Loucy (cell line): ENCODE measurements around the gene TMEM132A.
"Not testable (repeated sequence)": the region's sequence is repeated elsewhere in the genome, so short reads cannot be mapped to it uniquely, and the experiment has no call there.

ENCODE experiments used
- H2AFZ ChIP-seq: fragments of 200-600 bp; sonication (generic); 2 replicates; pipeline ENCODE4 v1.6.0; 2016; ENCODE audit warnings: antibody characterized with exemption, mild to moderate bottlenecking, low read length, moderate library complexity
- H3F3A ChIP-seq: fragments of 200-600 bp; 2 replicates; pipeline ENCODE4 v1.6.0; 2016; ENCODE audit warnings: antibody characterized with exemption, low read depth, mild to moderate bottlenecking
- H3K27me3 ChIP-seq: fragments of 200-600 bp; sonication (generic); 2 replicates; pipeline ENCODE4 v1.6.1; 2014; ENCODE audit warnings: low read length, mild to moderate bottlenecking; ENCODE audit not compliant: insufficient read depth, poor library complexity, severe bottlenecking
- H3K36me3 ChIP-seq: fragments of 200-600 bp; sonication (generic); 2 replicates; pipeline ENCODE4 v1.6.1; 2016; ENCODE audit warnings: low read length; ENCODE audit not compliant: insufficient read depth
- H3K4me1 ChIP-seq: fragments of 200-600 bp; sonication (generic); 2 replicates; pipeline ENCODE4 v1.5.1; 2014; ENCODE audit warnings: low read length, mild to moderate bottlenecking; ENCODE audit not compliant: insufficient read depth, poor library complexity, severe bottlenecking
- H3K4me2 ChIP-seq: fragments of 200-600 bp; sonication (generic); 2 replicates; pipeline ENCODE4 v1.6.0; 2014; ENCODE audit warnings: antibody characterized with exemption, low read length, low read depth, mild to moderate bottlenecking; ENCODE audit not compliant: poor library complexity, severe bottlenecking
- H3K4me3 ChIP-seq: fragments of 200-600 bp; sonication (generic); 2 replicates; pipeline ENCODE4 v1.5.1; 2014; ENCODE audit warnings: low read length, mild to moderate bottlenecking, mixed read lengths; ENCODE audit not compliant: poor library complexity, severe bottlenecking
- H3K79me2 ChIP-seq: fragments of 200-600 bp; sonication (generic); 2 replicates; pipeline ENCODE4 v1.6.1; 2014; ENCODE audit warnings: low read length; ENCODE audit not compliant: insufficient read depth
- H3K9ac ChIP-seq: fragments of 200-600 bp; sonication (generic); 2 replicates; pipeline ENCODE4 v1.6.0; 2014; ENCODE audit warnings: mild to moderate bottlenecking, low read depth, low read length, moderate library complexity; ENCODE audit not compliant: poor library complexity, severe bottlenecking
- H3K9me2 ChIP-seq: fragments of 200-600 bp; sonication (generic); replicated peaks from 2 replicates; pipeline ENCODE4 v1.6.1; 2016; ENCODE audit warnings: low read depth, low read length, mixed read lengths
- H3K9me3 ChIP-seq: fragments of 200-600 bp; sonication (generic); 2 replicates; pipeline ENCODE4 v1.6.1; 2014; ENCODE audit warnings: mild to moderate bottlenecking, antibody characterized with exemption, low read length, low read depth; ENCODE audit not compliant: insufficient read depth
- H4K20me1 ChIP-seq: fragments of 200-600 bp; sonication (generic); 2 replicates; pipeline ENCODE4 v1.6.0; 2014; ENCODE audit warnings: antibody characterized with exemption, low read length, mild to moderate bottlenecking; ENCODE audit not compliant: insufficient read depth, poor library complexity, severe bottlenecking
- CTCF ChIP-seq: fragments of 200-600 bp; sonication (generic); conservative IDR thresholded peaks from 2 replicates; pipeline ENCODE4 v1.5.1; 2014; ENCODE audit warnings: mild to moderate bottlenecking, antibody characterized with exemption, low read length
- EZH2phosphoT487 ChIP-seq: fragments of 200-600 bp; IDR thresholded peaks from 2 replicates; pipeline ENCODE4 v1.6.1; 2018; ENCODE audit warnings: antibody characterized with exemption, mild to moderate bottlenecking, moderate library complexity, borderline replicate concordance

TMEM132A gene

DNA sequence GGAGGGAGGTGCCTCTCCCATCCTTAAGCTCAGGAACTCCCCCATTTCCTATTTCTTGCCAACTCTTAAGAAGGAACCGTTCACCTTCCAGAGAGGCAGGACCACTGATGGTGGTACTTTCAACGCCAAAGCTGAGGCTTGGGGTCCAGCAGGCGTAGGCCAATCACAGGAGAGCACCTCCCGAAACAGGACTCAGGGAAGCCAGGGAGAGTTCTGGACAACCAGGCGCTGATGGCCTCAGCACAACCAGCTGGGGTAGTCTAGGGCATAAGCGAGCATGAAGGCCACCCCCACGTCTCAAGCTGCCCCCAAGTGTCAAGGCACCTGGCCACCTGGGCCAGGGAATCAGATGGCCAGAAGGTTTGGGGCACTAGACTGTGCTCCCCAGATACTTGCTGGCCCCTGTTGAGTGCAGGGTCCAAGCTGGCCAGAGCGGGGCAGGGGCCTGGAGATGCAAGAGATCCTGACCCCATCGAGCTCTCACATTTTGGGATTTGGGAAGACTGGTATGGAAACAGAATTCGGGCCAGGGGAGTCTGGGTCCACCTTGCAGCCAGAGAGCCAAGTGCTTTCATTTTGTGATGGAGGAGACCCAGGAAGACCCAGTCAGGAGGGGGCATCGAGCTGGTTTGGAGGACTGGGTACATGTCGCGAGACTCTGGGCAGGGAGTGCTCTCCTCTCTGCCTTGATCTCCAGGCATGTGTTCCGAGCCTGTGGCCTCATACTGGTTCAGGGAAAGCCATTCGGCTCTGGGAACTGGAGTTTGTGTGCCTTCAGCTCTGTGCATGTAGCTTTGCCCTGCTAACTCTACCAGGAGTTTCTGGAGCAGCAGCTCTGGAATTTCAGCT is 48.1 kb downstream of the TMEM132A start:
- Histone ChIP-seq H3K9me3 (no peaks in the 10 kb centered on the region), H3K4me3 (peak overlapping the region; percentile 76), H3K27me3 (no peaks in the 10 kb centered on the region), H3K9ac (peak overlapping the region; percentile 82), H3K9me2 (no peaks in the 10 kb centered on the region), H3K4me1 (peaks cover 40% of the 10 kb centered on the region), H4K20me1 (no peaks in the 10 kb centered on the region), H3K79me2 (peaks cover 18% of the 10 kb centered on the region; the same call in 1 of the 2 replicates), H2AFZ (peak overlapping the region; percentile 74), H3F3A (no peaks in the 10 kb centered on the region), H3K4me2 (peak overlapping the region; percentile 97), H3K36me3 (no peaks in the 10 kb centered on the region)
- no peak for TF ChIP-seq CTCF
- no peak for TF ChIP-seq EZH2phosphoT487

GRCh38 chr11:60973699-60974098 is 49.4 kb downstream of the TMEM132A start:
- Histone ChIP-seq H2AFZ (no peak overlapping the region), H3K36me3 (no peaks in the 10 kb centered on the region), H3K9ac (peak overlapping the region; percentile 82), H3K27me3 (no peaks in the 10 kb centered on the region), H3F3A (no peaks in the 10 kb centered on the region), H3K4me1 (peaks cover 50% of the 10 kb centered on the region), H4K20me1 (no peaks in the 10 kb centered on the region), H3K79me2 (peaks cover 18% of the 10 kb centered on the region; the same call in 1 of the 2 replicates), H3K9me3 (no peaks in the 10 kb centered on the region), H3K9me2 (no peaks in the 10 kb centered on the region), H3K4me2 (peak overlapping the region; percentile 97), H3K4me3 (peak overlapping the region; percentile 76)
- no peak for TF ChIP-seq EZH2phosphoT487
- TF ChIP-seq CTCF = no peak

DNA sequence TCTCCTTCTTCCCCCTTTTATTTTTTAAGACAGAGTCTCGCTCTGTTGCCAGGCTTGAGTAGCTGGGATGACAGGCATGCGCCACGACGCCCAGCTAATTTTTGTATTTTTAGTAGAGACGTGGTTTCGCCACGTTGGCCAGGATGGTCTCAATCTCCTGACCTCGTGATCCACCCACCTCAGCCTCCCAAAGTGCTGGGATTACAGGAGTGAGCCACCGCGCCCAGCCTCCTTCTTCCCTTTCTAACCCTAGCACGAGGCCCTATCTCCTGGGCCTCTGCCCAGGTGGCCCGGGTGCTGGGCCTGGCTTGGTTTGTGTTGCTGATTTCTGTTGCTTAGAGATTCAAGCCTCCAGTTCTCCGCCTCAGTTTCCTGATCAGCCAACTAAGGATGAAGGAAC is 50.1 kb downstream of the TMEM132A start:
- Histone ChIP-seq H3K4me2 (peak overlapping the region; percentile 97), H3K79me2 (peaks cover 18% of the 10 kb centered on the region; the same call in 1 of the 2 replicates), H3K4me3 (peak overlapping the region; percentile 76), H3K4me1 (peaks cover 55% of the 10 kb centered on the region), H3K9ac (peak overlapping the region; percentile 82)
- not testable (repeated sequence) for H4K20me1 ChIP-seq, H3K27me3 ChIP-seq, H3F3A ChIP-seq, H3K9me3 ChIP-seq, H3K36me3 ChIP-seq, H2AFZ ChIP-seq, H3K9me2 ChIP-seq

DNA sequence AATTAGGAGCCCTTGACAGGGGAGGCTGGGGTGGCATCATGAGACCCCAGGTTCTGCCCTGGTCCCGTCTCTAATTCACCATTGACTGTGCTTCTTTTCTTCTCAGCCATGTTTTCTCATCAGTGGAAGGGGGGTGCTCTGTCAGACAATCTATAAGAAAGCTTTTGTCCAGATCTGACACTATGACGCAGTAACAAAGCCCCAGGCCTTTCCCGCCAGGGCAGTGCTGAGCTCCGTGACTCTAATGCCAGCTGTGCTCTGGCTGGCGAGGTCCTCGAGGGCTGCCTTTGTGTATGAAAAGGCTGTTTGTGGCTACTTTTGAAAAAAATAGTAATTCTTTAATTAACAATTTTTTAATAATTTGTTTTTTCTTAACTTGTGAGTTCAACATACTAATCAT is 50.5 kb downstream of the TMEM132A start:
- TF ChIP-seq CTCF (no peak), EZH2phosphoT487 (no peak)
- H3K4me2 ChIP-seq = peak overlapping the region; percentile 97

More for the DNA sequence above, 50.5 kb downstream of the TMEM132A start:
- H3K4me3 ChIP-seq = no peak overlapping the region
- H2AFZ ChIP-seq = no peak overlapping the region
- no peaks in the 10 kb centered on the region for H3K36me3 ChIP-seq
- peaks cover 55% of the 10 kb centered on the region for H3K4me1 ChIP-seq
- no peaks in the 10 kb centered on the region for H3F3A ChIP-seq
- no peaks in the 10 kb centered on the region for H3K9me2 ChIP-seq
- H3K9ac ChIP-seq = peak overlapping the region; percentile 82
- H4K20me1 ChIP-seq = no peaks in the 10 kb centered on the region
- H3K27me3 ChIP-seq = no peaks in the 10 kb centered on the region
- H3K9me3 ChIP-seq = no peaks in the 10 kb centered on the region
- peaks cover 18% of the 10 kb centered on the region; the same call in 1 of the 2 replicates for H3K79me2 ChIP-seq
